ENCODE measurements around the gene UTP4.

UTP4 gene

DNA sequence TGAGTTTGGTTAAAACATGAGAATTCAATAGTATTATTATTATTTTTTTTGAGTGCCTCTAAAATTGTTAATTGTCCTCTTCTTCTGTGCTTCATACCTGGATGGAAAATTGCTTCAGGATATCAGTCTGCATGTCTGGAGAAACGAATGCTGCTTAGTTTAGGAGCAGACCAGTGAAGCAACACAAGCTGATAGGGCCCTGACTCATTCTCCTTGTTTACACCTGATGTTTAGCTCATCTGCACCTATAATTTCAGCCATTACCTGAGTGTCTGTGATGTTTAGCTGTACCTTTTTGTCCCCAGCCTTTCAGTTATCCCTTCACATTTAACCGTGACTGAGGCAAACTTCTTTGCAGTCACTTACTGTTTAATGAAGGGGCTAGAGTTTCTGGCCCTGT is 69.3 kb downstream of the UTP4 start:
- H3K9me3 ChIP-seq (ENCODE audit: control insufficient read depth, insufficient read depth, low read length), result no peaks in the 10 kb centered on the region
- H3K9ac ChIP-seq (ENCODE audit: low read depth, low read length), result no peak overlapping the region
- H3K36me3 ChIP-seq (ENCODE audit: control insufficient read depth, insufficient read depth, low read length), result no peaks in the 10 kb centered on the region
- no peaks in the 10 kb centered on the region for H3K4me1 ChIP-seq (ENCODE audit: control insufficient read depth, insufficient read depth, low read length)
- no peaks in the 10 kb centered on the region for H3K27me3 ChIP-seq (ENCODE audit: control insufficient read depth, insufficient read depth, low read length)
- no peak overlapping the region for H3K4me3 ChIP-seq (ENCODE audit: low read depth, low read length)

- H3K9me3 ChIP-seq (ENCODE audit: control insufficient read depth, insufficient read depth, low read length), result no peaks in the 10 kb centered on the region
- H3K36me3 ChIP-seq (ENCODE audit: control insufficient read depth, insufficient read depth, low read length), result no peaks in the 10 kb centered on the region
- H3K4me3 ChIP-seq (ENCODE audit: low read depth, low read length), result no peak overlapping the region
- H3K9ac ChIP-seq (ENCODE audit: low read depth, low read length), result no peak overlapping the region
- H3K27me3 ChIP-seq (ENCODE audit: control insufficient read depth, insufficient read depth, low read length), result no peaks in the 10 kb centered on the region
- no peaks in the 10 kb centered on the region for H3K4me1 ChIP-seq (ENCODE audit: control insufficient read depth, insufficient read depth, low read length)
These were observed 71.7 kb downstream of the UTP4 start for GRCh38 chr16:69204172-69204571.

GRCh38 chr16:69209735-69210134 is 77.3 kb downstream of the UTP4 start:
- Histone ChIP-seq H3K4me3 (ENCODE audit: low read depth, low read length) (no peak overlapping the region), H3K4me1 (ENCODE audit: control insufficient read depth, insufficient read depth, low read length) (no peaks in the 10 kb centered on the region), H3K9me3 (ENCODE audit: control insufficient read depth, insufficient read depth, low read length) (no peaks in the 10 kb centered on the region), H3K9ac (ENCODE audit: low read depth, low read length) (no peak overlapping the region), H3K27me3 (ENCODE audit: control insufficient read depth, insufficient read depth, low read length) (no peaks in the 10 kb centered on the region), H3K36me3 (ENCODE audit: control insufficient read depth, insufficient read depth, low read length) (no peaks in the 10 kb centered on the region)

DNA sequence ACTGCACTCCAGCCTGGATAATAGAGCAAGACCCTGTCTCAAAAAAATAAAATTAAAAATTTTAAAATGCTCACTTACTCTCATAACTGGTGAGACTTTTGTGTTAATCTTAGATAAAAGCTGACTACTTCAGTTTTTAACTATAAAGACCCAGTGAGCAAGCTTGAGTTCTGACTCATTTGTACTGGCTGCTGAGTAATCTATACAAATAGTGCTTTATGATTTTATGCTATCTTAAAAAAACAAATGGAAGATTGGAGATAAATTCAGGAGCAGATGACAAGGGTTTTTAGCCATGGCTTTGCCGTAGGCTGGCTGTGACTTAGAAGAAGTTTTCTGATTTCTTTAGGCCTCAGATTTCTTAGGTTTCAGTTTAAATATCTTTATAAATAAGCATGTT is 85.0 kb downstream of the UTP4 start:
- no peaks in the 10 kb centered on the region for H3K27me3 ChIP-seq (ENCODE audit: control insufficient read depth, insufficient read depth, low read length)
- no peaks in the 10 kb centered on the region for H3K36me3 ChIP-seq (ENCODE audit: control insufficient read depth, insufficient read depth, low read length)
- H3K4me1 ChIP-seq (ENCODE audit: control insufficient read depth, insufficient read depth, low read length), result no peaks in the 10 kb centered on the region
- no peaks in the 10 kb centered on the region for H3K9me3 ChIP-seq (ENCODE audit: control insufficient read depth, insufficient read depth, low read length)
- no peak overlapping the region for H3K9ac ChIP-seq (ENCODE audit: low read depth, low read length)
- no peak overlapping the region for H3K4me3 ChIP-seq (ENCODE audit: low read depth, low read length)

All from iPS-15b (cell line).